Stimulated activated CD8-positive, alpha-beta memory T cell treated with anti-CD3 and anti-CD28 coated beads, Interleukin-12 subunit alpha, Interleukin-12 subunit beta, amount 100 ng/mL, for 1 hour (primary cell): ENCODE results near the gene SLC5A6.
"Not testable (repeated sequence)": the region's sequence is repeated elsewhere in the genome, so short reads cannot be mapped to it uniquely, and the experiment has no call there.

Source experiments
- DNase-seq: peaks from one replicate; pipeline ENCODE4 v3.0.0-alpha.2; 2020; ENCODE audit warnings: low read depth

SLC5A6 gene

GRCh38 chr2:27204566-27204965 lies 7.5 kb downstream of the SLC5A6 start:
- no peak for DNase-seq

- no peak for DNase-seq
Measured at GRCh38 chr2:27203741-27204140, 8.3 kb downstream of the SLC5A6 start.

GRCh38 chr2:27202854-27203253 lies 9.2 kb downstream of the SLC5A6 start:
- DNase-seq = no peak

- DNase-seq = no peak
Measured at GRCh38 chr2:27201675-27202074, 10.4 kb downstream of the SLC5A6 start.

GRCh38 chr2:27199241-27199640 lies 12.8 kb downstream of the SLC5A6 start:
- DNase-seq = no peak

- DNase-seq = no peak
Measured at GRCh38 chr2:27198627-27199026, 13.4 kb downstream of the SLC5A6 start.

GRCh38 chr2:27198068-27198467 lies 14.0 kb downstream of the SLC5A6 start:
- not testable (repeated sequence) for DNase-seq

GRCh38 chr2:27195799-27196198 lies 16.3 kb downstream of the SLC5A6 start:
- DNase-seq = not testable (repeated sequence)

- no peak for DNase-seq
Measured at GRCh38 chr2:27194538-27195354, 17.3 kb downstream of the SLC5A6 start.

GRCh38 chr2:27191070-27191829 lies 20.8 kb downstream of the SLC5A6 start:
- DNase-seq = peak; percentile 28

GRCh38 chr2:27189989-27190388 lies 22.1 kb downstream of the SLC5A6 start:
- no peak for DNase-seq

- no peak for DNase-seq
Measured at GRCh38 chr2:27186613-27187345, 25.3 kb downstream of the SLC5A6 start.

- no peak for DNase-seq
Measured at GRCh38 chr2:27185331-27186026, 26.6 kb downstream of the SLC5A6 start.

GRCh38 chr2:27184115-27184514 lies 28.0 kb downstream of the SLC5A6 start:
- no peak for DNase-seq

GRCh38 chr2:27182346-27182745 lies 29.7 kb downstream of the SLC5A6 start:
- no peak for DNase-seq

GRCh38 chr2:27179344-27180000 lies 32.6 kb downstream of the SLC5A6 start:
- no peak for DNase-seq

- no peak for DNase-seq
Measured at GRCh38 chr2:27178469-27178868, 33.6 kb downstream of the SLC5A6 start.

- no peak for DNase-seq
Measured at GRCh38 chr2:27177441-27178351, 34.4 kb downstream of the SLC5A6 start.

- DNase-seq = not testable (repeated sequence)
Measured at GRCh38 chr2:27175781-27176180, 36.3 kb downstream of the SLC5A6 start.

- DNase-seq = no peak
Measured at GRCh38 chr2:27175330-27175729, 36.7 kb downstream of the SLC5A6 start.
